BE2C (cell line): ENCODE measurements around the gene CNNM2.

Source experiments
- DNase-seq: peaks from one replicate; pipeline ENCODE4 v3.0.0-alpha.2; 2020
- H3K27me3 ChIP-seq: fragments of 250-450 bp; sonication (Bioruptor Pico); 2 replicates; pipeline ENCODE4 v1.5.1; 2020; ENCODE audit warnings: mild to moderate bottlenecking
- H3K36me3 ChIP-seq: fragments of 250-450 bp; sonication (Bioruptor Pico); 2 replicates; pipeline ENCODE4 v1.5.1; 2020; ENCODE audit warnings: mild to moderate bottlenecking
- H3K4me1 ChIP-seq: fragments of 250-450 bp; sonication (Bioruptor Pico); 2 replicates; pipeline ENCODE4 v1.5.1; 2020
- H3K4me3 ChIP-seq: 2 replicates; pipeline ENCODE4 v1.5.1; 2011; ENCODE audit warnings: low read depth, low read length
- H3K9me3 ChIP-seq: fragments of 250-450 bp; sonication (Bioruptor Pico); 2 replicates; pipeline ENCODE4 v1.5.1; 2020
- TF ChIP-seq, protein P1 (sequence below): IDR thresholded peaks from 2 replicates; pipeline ENCODE4 v1.5.1; 2012; ENCODE audit warnings: mild to moderate bottlenecking, low read depth, low read length

Gene CNNM2

DNA sequence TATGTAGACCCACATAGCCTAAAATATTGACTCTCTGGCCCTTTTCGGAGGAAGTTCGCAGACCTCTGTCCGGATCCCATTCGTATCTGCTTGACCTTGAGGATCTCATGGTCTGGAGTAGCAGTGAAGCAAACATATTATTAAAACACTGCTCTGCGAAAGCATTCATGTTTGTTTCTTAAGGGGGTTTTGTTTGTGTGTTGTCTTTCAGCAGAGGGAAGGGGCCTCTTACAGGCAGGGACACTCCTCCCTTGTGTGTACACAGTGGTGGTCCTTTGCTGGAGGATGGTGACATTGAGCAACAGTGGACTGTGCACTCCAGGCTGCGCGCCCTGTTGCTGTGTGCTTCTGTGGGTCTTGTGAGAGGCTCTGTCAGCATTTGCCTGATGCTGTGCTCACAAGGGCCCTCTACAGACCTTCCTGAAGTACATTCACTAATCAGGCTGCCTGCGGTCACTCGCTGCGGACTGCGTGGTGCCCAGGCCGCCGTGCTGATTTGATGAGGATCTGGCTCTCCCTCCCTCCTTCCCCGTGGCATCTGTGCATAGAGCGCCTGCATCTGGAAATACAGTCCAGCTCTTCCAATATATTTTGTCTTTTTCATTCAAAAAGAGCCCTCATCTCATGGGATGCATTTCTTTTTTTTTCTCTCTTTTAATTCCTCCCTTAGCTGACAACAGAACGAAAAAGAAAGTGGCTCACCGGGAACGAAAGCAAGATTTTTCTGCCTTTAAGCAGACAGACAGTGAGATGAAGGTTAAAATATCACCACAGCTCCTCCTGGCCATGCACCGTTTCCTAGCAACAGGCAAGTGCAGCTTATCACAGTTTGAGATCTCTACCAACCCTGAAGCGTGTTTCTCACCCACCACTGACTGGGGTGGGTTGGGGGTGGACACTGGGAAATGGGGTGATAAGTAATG, 135.8 kb downstream of the CNNM2 start:
- H3K36me3 ChIP-seq = no peaks in the 10 kb centered on the region; the same call in none of the 2 replicates
- H3K4me1 ChIP-seq = no peaks in the 10 kb centered on the region
- H3K4me3 ChIP-seq = peak overlapping the region; percentile 56

DNA sequence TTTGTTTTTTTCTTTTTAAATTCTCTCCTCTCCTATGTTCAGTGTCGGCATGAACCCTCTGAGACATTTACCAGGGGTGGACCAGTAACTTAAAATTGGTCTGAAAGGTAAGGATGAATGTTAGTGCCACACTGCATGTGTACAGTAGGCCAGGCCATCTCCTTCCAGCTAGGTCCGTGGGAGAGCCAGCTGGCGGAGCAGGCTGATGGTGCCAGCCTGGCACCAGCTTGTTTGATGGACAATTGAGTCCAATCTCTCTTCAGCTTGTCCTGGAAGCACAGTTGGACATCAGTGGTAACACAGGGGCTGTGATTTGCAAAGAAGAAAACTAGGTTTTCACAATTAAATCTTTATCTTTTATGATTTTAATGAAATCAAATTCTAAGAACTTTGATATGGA, 136.5 kb downstream of the CNNM2 start:
- no peaks in the 10 kb centered on the region for H3K9me3 ChIP-seq
- H3K4me1 ChIP-seq = no peaks in the 10 kb centered on the region
- TF ChIP-seq, protein P1, sequence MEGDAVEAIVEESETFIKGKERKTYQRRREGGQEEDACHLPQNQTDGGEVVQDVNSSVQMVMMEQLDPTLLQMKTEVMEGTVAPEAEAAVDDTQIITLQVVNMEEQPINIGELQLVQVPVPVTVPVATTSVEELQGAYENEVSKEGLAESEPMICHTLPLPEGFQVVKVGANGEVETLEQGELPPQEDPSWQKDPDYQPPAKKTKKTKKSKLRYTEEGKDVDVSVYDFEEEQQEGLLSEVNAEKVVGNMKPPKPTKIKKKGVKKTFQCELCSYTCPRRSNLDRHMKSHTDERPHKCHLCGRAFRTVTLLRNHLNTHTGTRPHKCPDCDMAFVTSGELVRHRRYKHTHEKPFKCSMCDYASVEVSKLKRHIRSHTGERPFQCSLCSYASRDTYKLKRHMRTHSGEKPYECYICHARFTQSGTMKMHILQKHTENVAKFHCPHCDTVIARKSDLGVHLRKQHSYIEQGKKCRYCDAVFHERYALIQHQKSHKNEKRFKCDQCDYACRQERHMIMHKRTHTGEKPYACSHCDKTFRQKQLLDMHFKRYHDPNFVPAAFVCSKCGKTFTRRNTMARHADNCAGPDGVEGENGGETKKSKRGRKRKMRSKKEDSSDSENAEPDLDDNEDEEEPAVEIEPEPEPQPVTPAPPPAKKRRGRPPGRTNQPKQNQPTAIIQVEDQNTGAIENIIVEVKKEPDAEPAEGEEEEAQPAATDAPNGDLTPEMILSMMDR = no peak
- DNase-seq = no peak
- no peaks in the 10 kb centered on the region; the same call in none of the 2 replicates for H3K36me3 ChIP-seq
- peak overlapping the region; percentile 56 for H3K4me3 ChIP-seq
- H3K27me3 ChIP-seq = no peaks in the 10 kb centered on the region

More for the DNA sequence above, 135.8 kb downstream of the CNNM2 start:
- TF ChIP-seq, protein P1 = peak; percentile 63
- H3K27me3 ChIP-seq = no peaks in the 10 kb centered on the region
- peak; percentile 79 for DNase-seq
- no peaks in the 10 kb centered on the region for H3K9me3 ChIP-seq

DNA sequence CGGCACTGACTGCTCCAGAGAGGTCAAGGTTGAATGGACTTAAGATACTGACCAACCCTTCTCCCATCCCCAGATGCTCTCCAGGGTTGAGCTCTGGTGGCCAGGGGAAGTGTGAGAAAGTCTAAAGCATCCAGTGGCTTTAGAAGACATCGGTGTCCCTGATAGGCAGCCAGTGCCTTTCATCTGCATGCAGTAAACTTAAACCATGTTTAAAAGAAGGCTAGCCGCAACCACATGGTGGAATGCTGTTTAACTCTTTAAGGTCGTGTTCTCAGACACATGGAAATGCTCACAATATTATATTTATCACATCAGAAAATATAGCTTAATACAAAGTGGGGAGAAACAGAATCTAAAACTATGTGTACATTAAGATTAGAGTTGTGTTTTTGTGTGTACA, 137.0 kb downstream of the CNNM2 start:
- H3K27me3 ChIP-seq = no peaks in the 10 kb centered on the region
- no peaks in the 10 kb centered on the region for H3K9me3 ChIP-seq
- H3K36me3 ChIP-seq = no peaks in the 10 kb centered on the region; the same call in none of the 2 replicates
- no peaks in the 10 kb centered on the region for H3K4me1 ChIP-seq
- TF ChIP-seq, protein P1 = no peak
- no peak for DNase-seq
- no peak overlapping the region for H3K4me3 ChIP-seq

DNA sequence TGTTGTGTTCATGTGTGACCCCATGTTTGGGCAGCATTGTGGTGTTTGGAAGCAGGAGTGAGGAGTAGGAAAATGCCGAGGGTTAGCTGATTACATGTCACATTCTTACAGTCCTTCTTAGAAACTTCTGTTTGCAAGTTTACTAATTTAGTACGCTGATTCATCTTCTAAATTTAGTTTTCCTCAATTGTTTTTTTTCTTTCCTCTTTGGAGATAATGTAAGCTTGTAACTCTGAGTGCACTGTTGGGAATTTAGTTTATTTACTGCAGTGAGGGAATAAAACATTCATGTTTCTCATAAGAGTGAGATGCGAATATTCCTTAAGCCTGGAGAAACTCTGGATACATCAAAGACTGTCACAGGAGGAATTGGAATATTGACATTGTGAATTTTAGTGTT, 139.9 kb downstream of the CNNM2 start:
- Histone ChIP-seq H3K27me3 (no peaks in the 10 kb centered on the region), H3K9me3 (no peaks in the 10 kb centered on the region), H3K4me3 (no peak overlapping the region), H3K4me1 (no peaks in the 10 kb centered on the region), H3K36me3 (no peaks in the 10 kb centered on the region; the same call in none of the 2 replicates)
- DNase-seq = no peak
- TF ChIP-seq, protein P1 = no peak

DNA sequence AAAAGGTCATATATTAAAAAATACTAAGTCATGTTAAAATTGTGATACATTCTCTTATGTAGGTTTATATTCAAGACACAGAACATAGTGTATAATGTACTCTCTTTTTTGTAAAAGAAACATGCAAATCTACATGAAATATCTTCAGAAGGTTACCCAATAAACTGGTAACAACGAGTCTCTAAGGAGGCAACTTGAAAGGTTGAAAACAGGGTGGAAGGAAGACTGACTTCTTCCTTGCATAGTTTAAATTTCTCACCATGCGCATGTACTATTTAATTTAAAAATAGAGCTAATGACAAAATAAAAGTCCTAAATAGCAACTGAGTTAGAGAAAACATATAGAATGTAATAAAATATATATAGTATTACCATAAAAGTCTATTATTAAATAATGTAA, 142.5 kb downstream of the CNNM2 start:
- TF ChIP-seq, protein P1 = no peak
- no peak for DNase-seq
- Histone ChIP-seq H3K4me3 (no peak overlapping the region), H3K27me3 (no peaks in the 10 kb centered on the region), H3K36me3 (no peaks in the 10 kb centered on the region; the same call in 1 of the 2 replicates), H3K4me1 (no peaks in the 10 kb centered on the region), H3K9me3 (no peaks in the 10 kb centered on the region)
